Endothelial cell of umbilical vein (primary cell): ENCODE data around the gene EBI3. TPM values are rescaled to one million over a fixed set of nuclear protein-coding genes. Genes with fewer than 3 reads are reported as not detected.

ENCODE experiments used
- BruUV-seq: library from RNA; stranded (reverse); fragments of 400-500 nt; replicated peaks from 2 replicates; lab custom pipeline; 2021; lab: Mats Ljungman, UMichigan
- CTCF ChIA-PET: fragments of 300-600, 350-600 bp; sonication (Branson Sonifier 250); formaldehyde crosslinking; loops from one replicate; lab custom pipeline; 2021; ENCODE audit warnings: antibody characterized with exemption, inconsistent platforms; lab: Charles Lee
- POLR2A ChIA-PET: fragments of 300-600, 350-600 bp; sonication (Branson Sonifier 250); formaldehyde crosslinking; loops from one replicate; lab custom pipeline; 2021; ENCODE audit warnings: antibody characterized with exemption, inconsistent platforms; lab: Charles Lee
- DNase-seq: peaks from one replicate; pipeline ENCODE4 v3.0.0-alpha.2; 2011; ENCODE audit warnings: low read depth, low spot score
- FAIRE-seq: peaks from 2 replicates; lab custom pipeline; 2011; peaks lifted over from hg19 to GRCh38; lab: Jason Lieb, UNC
- H2AFZ ChIP-seq: 2 replicates; pipeline ENCODE4 v1.6.0; 2012; ENCODE audit warnings: low read depth, low read length, control low read depth, inconsistent platforms
- H3K27ac ChIP-seq: 2 replicates; pipeline ENCODE4 v1.5.1; 2011; ENCODE audit warnings: low read depth, mild to moderate bottlenecking, control low read depth, low read length, moderate library complexity; ENCODE audit not compliant: insufficient read depth
- H3K27me3 ChIP-seq, 2 experiments: 2 replicates each; pipeline versions ENCODE4 v1.6.0 to v1.6.1; 2011; ENCODE audit warnings: low read length in 2 of 2, mixed read lengths in 1 of 2; ENCODE audit not compliant: control insufficient read depth in 2 of 2, insufficient read depth in 2 of 2
- H3K36me3 ChIP-seq, 2 experiments: 2 replicates in 1 of 2; 3 replicates in 1 of 2; pipeline ENCODE4 v1.5.1; 2011; ENCODE audit warnings: low read length in 2 of 2, mild to moderate bottlenecking in 1 of 2, moderate library complexity in 1 of 2; ENCODE audit not compliant: control insufficient read depth in 2 of 2, insufficient read depth in 2 of 2; ENCODE audit errors: extremely low read depth in 1 of 2
- H3K4me1 ChIP-seq: 3 replicates; pipeline ENCODE4 v1.5.1; 2011; ENCODE audit warnings: mild to moderate bottlenecking, low read length; ENCODE audit not compliant: control insufficient read depth, insufficient read depth; ENCODE audit errors: extremely low read depth
- H3K4me2 ChIP-seq: 2 replicates; pipeline ENCODE4 v1.6.1; 2011; ENCODE audit warnings: low read length, control low read depth, mixed read lengths; ENCODE audit not compliant: insufficient read depth
- H3K4me3 ChIP-seq, 3 experiments: fragments of 200-600 bp in 1 of 3; sonication (generic), shearing (Covaris generic) in 1 of 3; replicated peaks in 1 of 3; 2 replicates each; pipeline ENCODE4 v1.5.1; 2011 to 2016; ENCODE audit warnings: control low read depth in 3 of 3, low read length in 3 of 3, mild to moderate bottlenecking in 2 of 3, inconsistent platforms in 1 of 3, low read depth in 1 of 3, moderate library complexity in 1 of 3; ENCODE audit not compliant: insufficient read depth in 1 of 3
- H3K79me2 ChIP-seq: 2 replicates; pipeline ENCODE4 v1.6.0; 2012; ENCODE audit warnings: low read length, inconsistent platforms; ENCODE audit not compliant: control insufficient read depth, insufficient read depth
- H3K9ac ChIP-seq: replicated peaks from 2 replicates; pipeline ENCODE3; 2011; ENCODE audit warnings: low read length, control low read depth; ENCODE audit not compliant: insufficient read depth; ENCODE audit errors: extremely low read depth
- H3K9me1 ChIP-seq: replicated peaks from 3 replicates; pipeline ENCODE4 v1.6.0; 2011; ENCODE audit warnings: mild to moderate bottlenecking, low read length; ENCODE audit not compliant: control insufficient read depth, insufficient read depth; ENCODE audit errors: extremely low read depth
- H3K9me3 ChIP-seq: replicated peaks from 2 replicates; pipeline ENCODE4 v1.5.1; 2012; ENCODE audit warnings: low read length, inconsistent platforms; ENCODE audit not compliant: control insufficient read depth, insufficient read depth
- H4K20me1 ChIP-seq: replicated peaks from 2 replicates; pipeline ENCODE3; 2011; ENCODE audit warnings: mild to moderate bottlenecking, low read length; ENCODE audit not compliant: control insufficient read depth, insufficient read depth; ENCODE audit errors: extremely low read depth
- EZH2 ChIP-seq: IDR thresholded peaks from 2 replicates; pipeline ENCODE4 v1.6.1; 2012; ENCODE audit warnings: borderline replicate concordance, low read depth, mild to moderate bottlenecking, moderate library complexity, low read length, inconsistent platforms; ENCODE audit not compliant: severe bottlenecking
- FOS ChIP-seq: IDR thresholded peaks from 2 replicates; pipeline ENCODE4 v1.6.1; 2011; ENCODE audit warnings: mild to moderate bottlenecking, low read length, moderate library complexity, borderline replicate concordance; ENCODE audit not compliant: insufficient read depth
- GATA2 ChIP-seq: IDR thresholded peaks from 2 replicates; pipeline ENCODE4 v1.7.0; 2011; ENCODE audit warnings: low read depth, mild to moderate bottlenecking, moderate library complexity, mixed read lengths, low read length; ENCODE audit not compliant: insufficient read length, insufficient read depth
- JUN ChIP-seq: IDR thresholded peaks from 2 replicates; pipeline ENCODE4 v1.6.1; 2011; ENCODE audit warnings: borderline replicate concordance, low read depth; ENCODE audit not compliant: insufficient read length, insufficient read depth
- MYC ChIP-seq: IDR thresholded peaks from one replicate; pipeline ENCODE4 v1.6.1; 2011; ENCODE audit warnings: mild to moderate bottlenecking, low read depth, low read length
- POLR2A ChIP-seq: IDR thresholded peaks from 2 replicates; pipeline ENCODE4 v1.6.1; 2012; ENCODE audit warnings: low read depth, mild to moderate bottlenecking, control low read depth, low read length
- POLR2AphosphoS5 ChIP-seq: IDR thresholded peaks from 2 replicates; pipeline ENCODE4 v1.6.1; 2012; ENCODE audit warnings: low read depth, mild to moderate bottlenecking, control low read depth, low read length, moderate library complexity; ENCODE audit not compliant: insufficient read depth
- dilution Hi-C: fragments of 300-500 bp; cut with MboI; formaldehyde crosslinking; loops from one replicate; pipeline ENCODE4 v1.15.0; 2019; ENCODE audit warnings: low sequenced_read_pairs; ENCODE audit not compliant: extremely low pct_ligation_motif_present
- intact Hi-C: fragments of 100-400 bp; cut with micrococcal nuclease; formaldehyde crosslinking; loops from one replicate; pipeline ENCODE4 v1.10.0; 2022
- polyA plus RNA-seq, 4 experiments: library from polyadenylated mRNA; depleted of rRNA in 3 of 4; stranded (reverse) in 3 of 4; unstranded in 1 of 4; fragments of >200 nt; gene quantifications; 2 replicates each; pipeline versions ENCODE4 v1.2.1 to v1.2.3, GENCODE V29; 2011 to 2012; ENCODE audit warnings: missing spikeins in 1 of 4
- total RNA-seq: library from RNA; stranded (reverse); gene quantifications from 2 replicates; pipeline ENCODE4 v1.2.3, GENCODE V29; 2021
- TF ChIP-seq, protein P1 (sequence below): IDR thresholded peaks from 2 replicates; pipeline ENCODE4 v1.6.1; 2011; ENCODE audit not compliant: insufficient read depth, insufficient read length
- TF ChIP-seq, protein P2 (sequence below), 2 donors: IDR thresholded peaks; 1 replicate in 1 of 2; 2 replicates in 1 of 2; pipeline ENCODE4 v1.5.1; 2011; ENCODE audit warnings: low read length in 2 of 2, mild to moderate bottlenecking in 2 of 2, moderate library complexity in 2 of 2, control low read depth in 1 of 2, inconsistent platforms in 1 of 2, low read depth in 1 of 2; ENCODE audit not compliant: insufficient read depth in 1 of 2; ENCODE audit errors: extremely low read depth in 1 of 2

Gene EBI3
- total and polyA plus RNA-seq, 2 donors (not counting 3 experiments of a cell fraction or from before 2014, with no cell fraction given): 0.29 to 1.0 TPM

GRCh38 chr19:4196587-4197148 lies 32.7 kb upstream of the EBI3 start:
- intact Hi-C loops (no loop called here), dilution Hi-C loops (no loop called here)
- no TSS peak for BruUV-seq
- Histone ChIP-seq H3K36me3 (no peaks in the 10 kb centered on the region), H3K4me2 (no peak overlapping the region), H3K9me1 (no peaks in the 10 kb centered on the region), H2AFZ (no peak overlapping the region), H3K9me3 (no peaks in the 10 kb centered on the region), H3K4me1 (no peaks in the 10 kb centered on the region), H3K79me2 (no peaks in the 10 kb centered on the region), H3K27me3 (peaks cover 8 to 12% of the 10 kb centered on the region in 2 experiments), H3K4me3 (no peak overlapping the region), H3K9ac (no peak overlapping the region), H3K27ac (no peak overlapping the region), H4K20me1 (no peaks in the 10 kb centered on the region)
- TF ChIP-seq MYC (no peak), FOS (no peak), POLR2AphosphoS5 (no peak), GATA2 (no peak), EZH2 (no peak), POLR2A (no peak), JUN (no peak)
- TF ChIP-seq, protein P1, sequence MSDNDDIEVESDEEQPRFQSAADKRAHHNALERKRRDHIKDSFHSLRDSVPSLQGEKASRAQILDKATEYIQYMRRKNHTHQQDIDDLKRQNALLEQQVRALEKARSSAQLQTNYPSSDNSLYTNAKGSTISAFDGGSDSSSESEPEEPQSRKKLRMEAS: no peak
- TF ChIP-seq, protein P2, sequence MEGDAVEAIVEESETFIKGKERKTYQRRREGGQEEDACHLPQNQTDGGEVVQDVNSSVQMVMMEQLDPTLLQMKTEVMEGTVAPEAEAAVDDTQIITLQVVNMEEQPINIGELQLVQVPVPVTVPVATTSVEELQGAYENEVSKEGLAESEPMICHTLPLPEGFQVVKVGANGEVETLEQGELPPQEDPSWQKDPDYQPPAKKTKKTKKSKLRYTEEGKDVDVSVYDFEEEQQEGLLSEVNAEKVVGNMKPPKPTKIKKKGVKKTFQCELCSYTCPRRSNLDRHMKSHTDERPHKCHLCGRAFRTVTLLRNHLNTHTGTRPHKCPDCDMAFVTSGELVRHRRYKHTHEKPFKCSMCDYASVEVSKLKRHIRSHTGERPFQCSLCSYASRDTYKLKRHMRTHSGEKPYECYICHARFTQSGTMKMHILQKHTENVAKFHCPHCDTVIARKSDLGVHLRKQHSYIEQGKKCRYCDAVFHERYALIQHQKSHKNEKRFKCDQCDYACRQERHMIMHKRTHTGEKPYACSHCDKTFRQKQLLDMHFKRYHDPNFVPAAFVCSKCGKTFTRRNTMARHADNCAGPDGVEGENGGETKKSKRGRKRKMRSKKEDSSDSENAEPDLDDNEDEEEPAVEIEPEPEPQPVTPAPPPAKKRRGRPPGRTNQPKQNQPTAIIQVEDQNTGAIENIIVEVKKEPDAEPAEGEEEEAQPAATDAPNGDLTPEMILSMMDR (IDR thresholded peaks at IDR 0.05; ENCODE audit: extremely low read depth in 1 of 2, insufficient read depth in 1 of 2, low read depth in 1 of 2, low read length in 2 of 2): no peak
- FAIRE-seq (no peak), DNase-seq (no peak)
- CTCF ChIA-PET: interaction anchor here (1.8 to 2.4 kb wide), 3 partner anchors 10 to 56 kb away, joined by 5 to 10 read pairs (median 7); no protein-coding TSS in a partner anchor
- POLR2A ChIA-PET: no interaction called here
